GM23248 (cell line): Measurements from ENCODE around the gene NOL3. TPM values are rescaled to one million over a fixed set of nuclear protein-coding genes. Genes with fewer than 3 reads are reported as not detected.
A peak's percentile ranks its signal among the peaks of the same experiment; 100 is the strongest.

Experiments used
- DNase-seq: peaks from one replicate; pipeline ENCODE4 v3.0.0-alpha.2; 2015
- H2AFZ ChIP-seq: fragments of 200-600 bp; sonication (generic); 2 replicates; pipeline ENCODE4 v1.6.1; 2016; ENCODE audit warnings: antibody characterized with exemption
- H3F3A ChIP-seq: fragments of 200-600 bp; sonication (generic); 2 replicates; pipeline ENCODE4 v1.6.1; 2016; ENCODE audit warnings: mild to moderate bottlenecking, antibody characterized with exemption, mixed run types; ENCODE audit not compliant: insufficient read depth
- H3K27ac ChIP-seq: fragments of 200-600 bp; sonication (generic); 2 replicates; pipeline ENCODE4 v1.5.1; 2016; ENCODE audit warnings: mild to moderate bottlenecking
- H3K27me3 ChIP-seq: fragments of 200-600 bp; sonication (generic); replicated peaks from 2 replicates; pipeline ENCODE4 v1.6.1; 2016; ENCODE audit warnings: mild to moderate bottlenecking; ENCODE audit not compliant: insufficient read depth
- H3K36me3 ChIP-seq: fragments of 200-600 bp; sonication (generic); 2 replicates; pipeline ENCODE4 v1.6.1; 2016; ENCODE audit warnings: low read depth, mild to moderate bottlenecking
- H3K4me1 ChIP-seq: fragments of 200-600 bp; sonication (generic); 2 replicates; pipeline ENCODE4 v1.6.1; 2016; ENCODE audit warnings: mild to moderate bottlenecking; ENCODE audit not compliant: insufficient read depth
- H3K4me2 ChIP-seq: fragments of 200-600 bp; sonication (generic); one replicate; pipeline ENCODE4 v1.6.1; 2016; ENCODE audit warnings: mild to moderate bottlenecking; ENCODE audit not compliant: unreplicated experiment
- H3K4me3 ChIP-seq: fragments of 200-600 bp; sonication (generic); 2 replicates; pipeline ENCODE4 v1.5.1; 2016; ENCODE audit warnings: mild to moderate bottlenecking
- H3K79me2 ChIP-seq: fragments of 200-600 bp; sonication (generic); 2 replicates; pipeline ENCODE4 v1.6.1; 2016; ENCODE audit warnings: mild to moderate bottlenecking; ENCODE audit not compliant: insufficient read depth
- H3K9ac ChIP-seq: fragments of 200-600 bp; sonication (generic); 2 replicates; pipeline ENCODE4 v1.6.1; 2016; ENCODE audit warnings: mild to moderate bottlenecking
- H3K9me2 ChIP-seq: fragments of 200-600 bp; sonication (generic); 2 replicates; pipeline ENCODE4 v1.6.1; 2016; ENCODE audit warnings: mixed run types, mild to moderate bottlenecking, moderate library complexity; ENCODE audit not compliant: insufficient read depth
- H3K9me3 ChIP-seq: fragments of 200-600 bp; sonication (generic); one replicate; pipeline ENCODE4 v1.6.1; 2017; ENCODE audit warnings: low read depth
- H4K20me1 ChIP-seq: fragments of 200-600 bp; sonication (generic); 2 replicates; pipeline ENCODE4 v1.6.0; 2016; ENCODE audit not compliant: insufficient read depth
- EZH2 ChIP-seq: fragments of 200-600 bp; sonication (generic); IDR thresholded peaks from 2 replicates; pipeline ENCODE4 v1.6.1; 2018; ENCODE audit warnings: antibody characterized with exemption, mild to moderate bottlenecking; ENCODE audit not compliant: insufficient read depth, poor library complexity, severe bottlenecking
- EZH2phosphoT487 ChIP-seq: fragments of 200-600 bp; sonication (generic); IDR thresholded peaks from 2 replicates; pipeline ENCODE4 v1.6.1; 2018; ENCODE audit warnings: antibody characterized with exemption, moderate library complexity, mild to moderate bottlenecking, low read depth; ENCODE audit not compliant: insufficient read depth
- WGBS, 2 experiments: methylation state at CpG; one replicate each; pipeline ENCODE4 v1.1.6; 2015 to 2017; ENCODE audit warnings: low lambda C conversion rate in 2 of 2, low coverage in 1 of 2; ENCODE audit errors: missing lambda C conversion rate in 2 of 2; 5-methylcytosine and 5-hydroxymethylcytosine counted together
- in situ Hi-C: fragments of 300-500 bp; cut with MboI; formaldehyde crosslinking; loops from 2 replicates; pipeline ENCODE4 v1.15.0; 2020
- polyA plus RNA-seq: library from polyadenylated mRNA; unstranded; fragments of >200 nt; fragmentation: Nextera tagmentation; extraction: Ambion mirVana; gene quantifications from 2 replicates; pipeline ENCODE4 v1.2.1, GENCODE V29; 2016
- total RNA-seq: library from RNA; depleted of rRNA; stranded (reverse); fragments of >200 nt; shearing (Covaris generic); gene quantifications from 2 replicates; pipeline ENCODE4 v1.2.3, GENCODE V29; 2014

Gene NOL3
- total and polyA plus RNA-seq, 2 experiments from 2014 or later, result 20.3 to 31.0 TPM

GRCh38 chr16:67165121-67166078, 4.9 kb upstream of the NOL3 start:
- no peaks in the 10 kb centered on the region for H3K4me1 ChIP-seq
- 31% methylated on average over 80 to 85 of the region's 85 CpGs for WGBS, 2 experiments
- peak overlapping the region; percentile 49; the same call in 1 of the 2 replicates for H3K4me3 ChIP-seq
- H3K4me2 ChIP-seq, result no peak overlapping the region
- H4K20me1 ChIP-seq, result no peaks in the 10 kb centered on the region
- TF ChIP-seq EZH2phosphoT487, result no peak
- TF ChIP-seq EZH2, result no peak
- DNase-seq, result peak; percentile 45
- H3K36me3 ChIP-seq, result no peaks in the 10 kb centered on the region
- H3K9me2 ChIP-seq, result no peaks in the 10 kb centered on the region
- H3K9ac ChIP-seq, result no peak overlapping the region
- no peaks in the 10 kb centered on the region for H3K27me3 ChIP-seq
- peaks cover 5% of the 10 kb centered on the region; the same call in 1 of the 2 replicates for H3F3A ChIP-seq
- H3K79me2 ChIP-seq, result 0 out of 2 replicates have a peak, but pooled peaks cover 1% of the 10 kb centered on the region
- H2AFZ ChIP-seq, result no peak overlapping the region
- in situ Hi-C loops, result loop anchor here (25.0 kb wide), 1 partner anchor 203 kb away; the partner anchor contains the start of gene CES3
- no peak overlapping the region for H3K27ac ChIP-seq
- no peaks in the 10 kb centered on the region for H3K9me3 ChIP-seq

DNA sequence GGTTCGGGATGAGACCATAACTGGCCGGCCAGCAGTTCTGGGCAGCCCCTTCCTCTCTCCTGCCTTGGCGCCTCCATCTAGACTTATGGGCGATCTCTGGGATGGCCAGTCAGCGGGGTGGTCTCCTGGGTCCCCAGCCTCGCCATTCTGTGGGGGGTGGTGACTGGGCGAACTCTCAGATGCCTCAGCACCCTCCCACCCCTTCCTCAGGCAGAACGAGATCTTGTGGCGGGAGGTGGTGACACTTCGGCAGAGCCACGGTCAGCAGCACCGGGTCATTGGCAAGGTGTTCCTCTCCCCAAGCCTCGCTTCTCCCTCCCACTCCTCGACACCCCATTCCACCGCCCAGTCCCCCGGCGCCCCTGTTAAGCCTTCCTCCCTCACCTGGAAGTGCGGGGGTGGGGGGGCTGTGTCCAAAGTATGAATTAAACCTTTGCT, 4.2 kb upstream of the NOL3 start:
- in situ Hi-C loops, result loop anchor here (25.0 kb wide), 1 partner anchor 204 kb away; the partner anchor contains the start of gene CES3
- no peak overlapping the region for H3K9ac ChIP-seq
- DNase-seq, result no peak
- H3K27ac ChIP-seq, result no peak overlapping the region
- H3K27me3 ChIP-seq, result no peaks in the 10 kb centered on the region
- no peaks in the 10 kb centered on the region for H3K79me2 ChIP-seq
- no peaks in the 10 kb centered on the region for H3K4me1 ChIP-seq
- H2AFZ ChIP-seq, result no peak overlapping the region
- H4K20me1 ChIP-seq, result no peaks in the 10 kb centered on the region
- H3F3A ChIP-seq, result peaks cover 10% of the 10 kb centered on the region
- no peak overlapping the region for H3K4me2 ChIP-seq
- TF ChIP-seq EZH2 (no peak), EZH2phosphoT487 (no peak)
- no peak overlapping the region for H3K4me3 ChIP-seq
- no peaks in the 10 kb centered on the region for H3K36me3 ChIP-seq
- 76 to 80% methylated on average over 14 to 18 of the region's 18 CpGs for WGBS, 2 experiments
- no peaks in the 10 kb centered on the region for H3K9me2 ChIP-seq
- no peaks in the 10 kb centered on the region for H3K9me3 ChIP-seq

DNA sequence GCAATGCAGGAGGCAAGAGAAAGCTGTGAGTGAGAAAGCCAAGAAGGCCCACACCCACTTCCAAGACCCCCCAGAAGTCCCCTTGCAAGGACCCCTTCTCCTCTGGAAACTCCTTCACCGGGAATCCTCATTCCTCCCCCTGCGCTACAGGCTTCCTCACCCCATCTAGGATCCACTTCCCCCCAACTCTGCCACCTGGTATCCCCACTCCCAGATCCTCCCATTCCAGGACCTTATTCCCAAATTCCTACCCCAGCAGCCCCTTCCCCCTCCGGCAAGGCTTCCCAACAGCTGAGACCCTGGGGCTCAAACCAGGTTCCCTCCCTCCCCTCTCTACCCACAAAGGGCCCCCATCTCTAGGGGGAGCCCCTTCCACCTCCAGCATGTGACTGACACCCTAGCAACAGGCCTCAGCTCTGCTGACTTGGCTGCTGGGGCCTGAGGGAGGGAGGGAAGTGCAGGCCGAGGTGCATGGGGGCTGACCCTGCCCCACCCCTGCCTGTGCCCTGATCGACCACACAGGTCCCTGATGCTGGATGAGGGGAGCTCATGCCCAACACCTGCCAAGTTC, 3.7 kb upstream of the NOL3 start:
- H3K9me3 ChIP-seq, result no peaks in the 10 kb centered on the region
- H2AFZ ChIP-seq, result no peak overlapping the region
- no peaks in the 10 kb centered on the region for H3K79me2 ChIP-seq
- DNase-seq, result no peak
- TF ChIP-seq EZH2, result no peak
- TF ChIP-seq EZH2phosphoT487, result no peak
- no peaks in the 10 kb centered on the region for H3K27me3 ChIP-seq
- H3K36me3 ChIP-seq, result no peaks in the 10 kb centered on the region
- H3K4me3 ChIP-seq, result no peak overlapping the region
- H3K4me2 ChIP-seq, result no peak overlapping the region
- H3K4me1 ChIP-seq, result no peaks in the 10 kb centered on the region
- no peaks in the 10 kb centered on the region for H3K9me2 ChIP-seq
- peaks cover 15% of the 10 kb centered on the region for H3F3A ChIP-seq
- no peak overlapping the region for H3K27ac ChIP-seq
- H3K9ac ChIP-seq, result no peak overlapping the region
- WGBS, 2 experiments, result 75 to 80% methylated on average over 5 of the region's 5 CpGs
- H4K20me1 ChIP-seq, result no peaks in the 10 kb centered on the region
- in situ Hi-C loops, result loop anchor here (25.0 kb wide), 1 partner anchor 204 kb away; the partner anchor contains the start of gene CES3

DNA sequence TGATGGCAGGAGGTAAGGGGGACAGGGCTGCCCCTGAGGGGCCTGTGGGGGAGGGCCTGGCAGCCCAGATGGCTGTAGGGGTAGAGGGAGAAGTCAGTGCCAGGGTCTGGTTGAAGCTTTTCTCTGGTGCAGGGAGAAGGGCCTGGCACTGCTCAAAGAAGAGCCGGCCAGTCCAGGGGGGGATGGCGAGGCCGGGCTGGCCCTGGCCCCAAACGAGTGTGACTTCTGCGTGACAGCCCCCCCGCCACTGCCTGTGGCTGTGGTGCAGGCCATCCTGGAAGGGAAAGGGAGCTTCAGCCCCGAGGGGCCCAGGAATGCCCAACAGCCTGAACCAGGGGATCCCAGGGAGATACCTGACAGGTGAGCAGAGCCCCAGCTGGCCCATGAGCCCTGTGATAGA, 2.8 kb upstream of the NOL3 start:
- no peak for TF ChIP-seq EZH2

More for the DNA sequence above, 2.8 kb upstream of the NOL3 start:
- H3K36me3 ChIP-seq, result no peaks in the 10 kb centered on the region
- H3K27me3 ChIP-seq, result no peaks in the 10 kb centered on the region
- H3K9ac ChIP-seq, result no peak overlapping the region
- H3K9me2 ChIP-seq, result no peaks in the 10 kb centered on the region
- DNase-seq, result no peak
- H3K9me3 ChIP-seq, result no peaks in the 10 kb centered on the region
- peaks cover 19% of the 10 kb centered on the region for H3F3A ChIP-seq
- H3K4me3 ChIP-seq, result no peak overlapping the region
- H4K20me1 ChIP-seq, result no peaks in the 10 kb centered on the region
- H3K27ac ChIP-seq, result no peak overlapping the region
- H3K4me1 ChIP-seq, result no peaks in the 10 kb centered on the region
- 89 to 93% methylated on average over 6 to 7 of the region's 7 CpGs for WGBS, 2 experiments
- no peaks in the 10 kb centered on the region for H3K79me2 ChIP-seq
- H2AFZ ChIP-seq, result no peak overlapping the region
- in situ Hi-C loops, result loop anchor here (25.0 kb wide), 1 partner anchor 205 kb away; the partner anchor contains the start of gene CES3
- no peak overlapping the region for H3K4me2 ChIP-seq
